Activated T-cell treated with anti-CD3 and anti-CD28 coated beads for 1 hour (primary cell): ENCODE measurements around the gene CMTM1.

Experiments used
- DNase-seq: peaks from one replicate; pipeline ENCODE4 v3.0.0-alpha.2; 2020; ENCODE audit warnings: low read depth

The CMTM1 gene

DNA sequence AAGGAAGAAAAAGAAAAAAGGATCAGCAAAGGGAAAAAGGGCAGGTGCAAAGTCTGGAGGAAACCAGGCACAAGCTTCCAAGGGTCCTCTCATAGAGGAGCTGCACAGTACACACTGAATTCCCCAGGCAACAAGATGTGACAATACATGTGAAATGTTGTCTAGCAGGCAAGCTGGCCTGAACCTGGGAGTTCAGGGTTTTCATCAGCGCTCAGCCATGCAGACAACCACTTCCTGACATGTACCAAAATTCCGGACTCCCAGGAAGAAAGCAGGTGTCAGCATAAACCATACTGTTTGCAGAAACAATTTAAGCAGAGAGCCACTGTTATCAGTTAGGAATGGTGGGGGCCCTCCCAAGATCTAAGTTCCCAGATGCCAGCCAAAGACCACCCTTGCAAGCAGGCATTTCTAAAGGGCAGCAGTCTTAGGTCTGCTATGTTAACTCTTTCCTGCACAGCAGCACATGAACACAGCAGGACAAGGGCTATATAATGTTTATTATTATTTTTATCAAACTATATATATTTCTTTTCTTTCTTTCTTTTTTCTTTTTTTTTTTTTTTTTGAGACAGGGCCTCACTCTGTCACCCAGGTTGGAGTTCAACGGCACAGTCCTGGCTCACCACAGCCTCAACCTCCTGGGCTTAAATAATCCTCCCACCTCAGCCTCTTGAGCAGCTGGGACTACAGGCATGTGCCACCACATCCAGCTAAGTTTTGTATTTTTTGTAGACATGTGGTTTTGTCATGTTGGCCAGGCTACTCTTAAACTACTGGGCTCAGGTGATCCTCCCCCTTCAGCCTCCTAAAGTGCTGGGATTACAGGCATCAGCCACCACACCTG, 26.4 kb upstream of the CMTM1 start:
- no peak for DNase-seq

GRCh38 chr16:66541388-66542355, 24.6 kb upstream of the CMTM1 start:
- no peak for DNase-seq

DNA sequence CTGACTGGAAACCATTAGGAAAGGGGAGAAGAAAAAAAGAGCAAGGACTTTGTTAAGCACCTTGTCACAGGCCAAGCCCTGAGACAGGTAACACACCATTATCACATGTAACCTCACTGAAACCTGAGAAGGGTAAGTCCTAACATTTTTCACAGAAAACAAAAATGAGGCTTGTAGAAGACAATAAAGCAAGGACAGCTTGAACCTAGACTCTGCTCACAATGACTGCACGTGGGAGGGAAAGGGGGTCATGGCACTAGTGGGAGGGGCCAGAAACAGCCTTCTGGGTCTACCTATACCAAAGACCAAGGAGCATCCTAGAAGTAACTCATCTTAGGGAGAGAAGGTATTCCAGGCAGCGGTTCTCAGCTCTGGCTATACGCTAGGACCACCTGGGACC, 23.8 kb upstream of the CMTM1 start:
- DNase-seq, result no peak

DNA sequence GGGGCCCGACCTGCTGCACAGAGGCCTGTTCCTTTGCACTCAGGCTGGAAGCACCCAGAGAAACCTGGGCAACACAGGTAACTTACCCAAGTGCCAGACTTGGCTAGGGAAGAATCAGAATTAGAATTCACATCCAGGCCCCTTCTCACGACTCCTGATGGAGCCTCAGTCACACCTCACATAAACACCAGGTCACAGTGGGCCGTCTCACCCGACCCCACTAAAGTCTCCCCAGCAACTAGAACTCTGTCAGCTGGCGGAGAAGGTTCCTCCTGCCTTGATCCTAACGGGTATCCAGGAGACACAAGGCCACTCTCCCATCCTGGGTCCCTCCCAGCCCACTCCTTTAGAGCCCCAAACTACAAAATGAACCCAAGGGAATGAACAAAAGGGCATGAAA, 22.7 kb upstream of the CMTM1 start:
- no peak for DNase-seq

GRCh38 chr16:66544016-66544757, 22.1 kb upstream of the CMTM1 start:
- no peak for DNase-seq

DNA sequence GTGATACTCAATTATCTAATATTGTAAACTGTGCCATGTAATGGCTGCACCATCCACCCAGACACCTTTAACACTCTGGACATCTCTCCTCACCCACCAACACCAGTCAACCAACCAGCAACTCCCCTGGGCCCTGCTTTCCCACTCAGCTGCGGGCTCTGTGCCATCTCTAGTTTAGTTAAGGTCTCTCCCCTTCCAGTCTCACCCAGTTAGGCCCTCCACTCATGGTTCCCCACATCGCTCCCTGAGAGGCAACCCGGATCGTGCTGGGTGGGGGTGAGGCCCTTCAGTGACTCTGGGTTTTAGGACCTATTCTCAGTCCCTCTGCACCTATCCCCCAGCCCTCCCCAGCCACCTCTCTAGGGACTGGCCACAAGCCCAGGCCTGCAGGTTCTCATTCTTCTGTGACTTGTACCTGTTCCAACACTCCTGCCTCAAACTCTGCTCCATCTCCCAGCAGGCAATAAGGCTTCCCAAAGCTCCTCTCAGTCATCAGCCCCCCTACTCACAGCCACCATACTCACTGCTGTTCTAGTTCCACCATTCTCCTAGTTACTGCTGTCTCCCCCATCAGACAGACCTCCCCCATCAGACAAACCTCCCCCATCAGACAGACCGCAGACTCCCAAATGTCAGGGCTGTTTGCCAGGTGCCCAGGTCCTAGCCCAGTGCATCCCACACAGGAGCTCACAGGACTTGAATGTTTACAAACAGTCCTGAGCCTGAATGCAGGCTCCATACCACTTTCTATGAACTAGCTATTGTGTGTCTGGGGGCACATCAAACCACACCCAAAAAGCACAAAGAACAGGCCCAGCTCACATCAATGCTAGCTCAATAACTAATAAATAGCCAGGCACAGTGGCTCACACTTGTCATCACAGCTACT, 18.9 kb upstream of the CMTM1 start:
- DNase-seq, result no peak

GRCh38 chr16:66548068-66548467, 18.2 kb upstream of the CMTM1 start:
- no peak for DNase-seq

- no peak for DNase-seq
Observed at GRCh38 chr16:66548868-66549267, 17.4 kb upstream of the CMTM1 start.

GRCh38 chr16:66549284-66550131, 16.7 kb upstream of the CMTM1 start, which contains the start of gene TK2:
TK2 (minus strand) TSS chr16:66550122; CDS start chr16:66550061, 61 bp downstream.
- peak; percentile 24 for DNase-seq

DNA sequence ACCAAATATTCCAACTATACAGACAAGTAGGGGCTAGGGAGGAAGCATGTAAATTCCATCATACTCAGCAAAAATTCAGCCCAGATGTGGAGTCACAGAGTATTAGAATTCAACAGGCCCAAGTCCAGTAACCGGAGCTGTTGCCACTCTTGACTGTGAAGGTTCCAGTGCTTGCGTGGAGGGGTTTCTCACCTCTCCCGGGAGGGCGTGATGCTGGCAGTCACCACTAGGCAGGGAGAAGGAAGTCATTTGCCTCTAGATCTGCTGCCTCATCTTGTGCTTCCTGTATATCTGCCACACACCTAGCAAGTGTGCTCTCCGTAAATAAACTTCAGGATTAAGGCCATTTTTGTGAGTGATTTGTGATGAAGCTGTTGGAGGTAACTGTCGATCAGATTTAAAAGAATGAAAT, 14.9 kb upstream of the CMTM1 start:
- DNase-seq, result peak; percentile 31

- no peak for DNase-seq
Observed at GRCh38 chr16:66551788-66552285, 14.4 kb upstream of the CMTM1 start.

DNA sequence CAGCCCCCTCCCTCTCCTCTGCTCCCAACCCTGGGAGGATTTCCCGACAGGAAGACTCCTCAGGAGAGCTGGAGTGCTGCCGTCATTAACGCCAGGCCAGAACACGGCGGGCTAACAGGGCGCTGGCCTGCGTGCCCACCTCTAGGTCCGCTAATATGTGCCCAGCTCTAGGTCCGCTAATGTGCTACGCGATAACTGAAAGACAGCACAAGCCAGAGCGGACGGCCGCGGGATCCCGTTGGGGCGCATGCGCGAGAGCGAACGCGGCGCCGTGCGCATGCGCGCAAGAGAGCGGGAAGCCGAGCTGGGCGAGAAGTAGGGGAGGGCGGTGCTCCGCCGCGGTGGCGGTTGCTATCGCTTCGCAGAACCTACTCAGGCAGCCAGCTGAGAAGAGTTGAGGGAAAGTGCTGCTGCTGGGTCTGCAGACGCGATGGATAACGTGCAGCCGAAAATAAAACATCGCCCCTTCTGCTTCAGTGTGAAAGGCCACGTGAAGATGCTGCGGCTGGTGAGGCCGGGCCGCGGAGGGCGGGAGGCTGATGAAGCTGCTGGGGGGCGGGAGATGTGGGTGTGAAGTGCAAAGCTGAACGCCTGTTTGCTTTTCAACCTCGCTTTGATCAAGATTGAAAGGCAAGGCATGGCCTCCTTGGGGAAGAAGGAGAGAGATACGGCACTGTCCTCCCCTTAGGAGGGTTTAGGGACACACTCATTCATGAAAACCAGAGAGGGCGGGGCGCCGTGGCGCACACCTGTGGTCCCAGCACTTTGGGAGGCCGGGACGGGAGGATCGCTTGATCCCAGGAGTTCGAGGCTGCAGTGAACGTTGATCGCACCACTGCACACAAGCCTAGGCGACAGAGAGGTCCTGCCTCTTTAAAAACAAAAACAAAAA, 13.7 kb upstream of the CMTM1 start, which contains the start of gene CKLF:
Gene CKLF, plus strand, starts transcription at position 291 of the 892 bp plus-strand sequence. Its CDS starts 140 bp downstream, at position 431.
- DNase-seq, result peak; percentile 82

DNA sequence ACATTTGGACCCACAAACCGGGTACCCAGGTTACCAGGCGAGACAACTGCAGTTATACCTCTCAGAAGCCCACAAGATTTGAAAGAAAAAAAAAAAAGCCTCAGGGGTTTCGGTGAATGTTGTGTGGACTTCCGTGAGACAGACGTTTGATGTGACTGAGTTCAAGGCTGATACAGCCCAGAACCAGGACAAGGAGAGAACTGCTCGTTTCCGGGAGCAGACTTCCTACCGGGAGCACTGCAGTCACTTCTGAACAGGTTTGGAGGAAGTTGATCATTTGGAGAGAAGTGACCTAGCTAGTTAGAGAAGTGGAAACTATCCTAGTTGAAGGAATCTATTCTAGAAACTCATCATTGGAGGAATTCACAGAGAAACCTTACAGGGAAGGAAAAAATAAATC, 13.0 kb upstream of the CMTM1 start:
- DNase-seq, result no peak

GRCh38 chr16:66554021-66554420, 12.2 kb upstream of the CMTM1 start:
- no peak for DNase-seq

DNA sequence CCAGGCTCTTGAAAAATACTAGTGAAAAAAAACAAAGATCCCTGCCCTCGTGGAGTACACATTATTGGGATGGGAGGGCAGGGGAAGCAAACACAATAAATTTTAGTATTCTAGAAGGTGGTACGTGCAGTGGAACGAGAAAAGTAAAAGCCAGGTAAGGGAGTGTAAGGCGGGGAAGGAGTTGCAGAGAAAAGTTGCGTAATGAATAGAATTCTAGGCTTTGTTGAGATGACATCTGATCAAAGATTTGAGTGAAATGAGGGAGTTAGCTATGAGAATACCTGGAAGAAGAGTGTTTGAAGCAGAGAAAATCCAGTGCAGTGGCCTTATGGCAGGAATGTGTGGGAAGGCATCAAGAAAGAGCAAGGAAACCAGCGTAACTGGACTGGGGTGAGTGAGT, 11.7 kb upstream of the CMTM1 start:
- no peak for DNase-seq

- no peak for DNase-seq
Observed at GRCh38 chr16:66560107-66560506, 6.1 kb upstream of the CMTM1 start.

GRCh38 chr16:66561381-66562080, 4.7 kb upstream of the CMTM1 start:
- DNase-seq, result no peak

- DNase-seq, result no peak
Observed at GRCh38 chr16:66562409-66562808, 3.8 kb upstream of the CMTM1 start.
